ENCODE data around the gene CACNA2D4.

GRCh38 chr12:1822699-1823098 lies 95.8 kb downstream of the CACNA2D4 start:
- no peak for TF ChIP-seq CTCF (IDR thresholded peaks at IDR 0.05; ENCODE audit: extremely low read depth in 1 of 2, insufficient read depth in 1 of 2, low read depth in 1 of 2, low read length in 2 of 2)
- no peak for TF ChIP-seq POLR2AphosphoS5 (IDR thresholded peaks at IDR 0.05; ENCODE audit: insufficient read depth, low read depth, low read length)
- TF ChIP-seq GATA2 (IDR thresholded peaks at IDR 0.05; ENCODE audit: insufficient read depth, insufficient read length, low read depth, low read length): no peak
- no peak for TF ChIP-seq MAX (IDR thresholded peaks at IDR 0.05; ENCODE audit: insufficient read depth, insufficient read length)

All from endothelial cell of umbilical vein (primary cell).